AG20443 (cell line): ENCODE data around the gene PAWR.
A peak's percentile ranks its signal among the peaks of the same experiment; 100 is the strongest.
"Not testable (repeated sequence)": the region's sequence is repeated elsewhere in the genome, so short reads cannot be mapped to it uniquely, and the experiment has no call there.

Experiments used
- DNase-seq: peaks from one replicate; pipeline ENCODE4 v3.0.0; 2012; ENCODE audit warnings: low spot score, mixed read lengths

PAWR gene

DNA sequence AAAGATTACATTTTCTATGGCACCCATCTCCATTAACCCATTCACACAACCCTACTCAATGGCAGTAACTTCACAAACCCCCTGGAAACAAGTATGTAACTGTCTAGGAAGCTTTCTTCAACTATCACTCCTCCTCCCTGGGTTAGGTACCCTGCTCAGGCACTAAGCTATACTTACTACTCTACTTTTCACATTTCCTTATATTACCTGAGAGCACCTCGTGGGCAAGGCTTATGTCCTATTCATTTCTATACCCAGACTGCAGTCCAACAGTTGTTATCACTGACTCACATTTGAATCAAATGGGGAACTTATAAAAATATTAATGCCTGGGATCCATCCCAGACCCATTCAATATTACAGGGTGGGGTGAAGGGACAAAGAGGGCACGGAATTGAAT lies 4.6 kb downstream of the PAWR start:
- no peak for DNase-seq

DNA sequence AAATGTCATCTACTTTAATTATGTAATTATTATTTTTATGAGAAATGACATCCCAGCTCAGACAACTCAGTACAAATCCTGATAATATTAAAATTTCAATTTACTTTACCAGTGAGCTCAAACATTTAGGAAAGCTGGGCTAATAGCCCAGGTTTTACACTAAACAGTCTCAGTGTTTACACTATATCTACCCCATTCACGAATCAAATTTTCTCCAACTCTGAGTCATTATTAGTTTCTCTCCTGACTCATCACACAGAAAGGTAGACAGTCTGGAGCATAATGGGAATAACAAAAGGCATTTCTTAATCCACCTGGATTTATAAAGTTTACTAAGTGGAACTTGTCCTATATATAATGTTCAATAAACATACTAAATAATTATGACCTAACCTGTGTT lies 5.7 kb downstream of the PAWR start:
- DNase-seq, result peak; percentile 13

DNA sequence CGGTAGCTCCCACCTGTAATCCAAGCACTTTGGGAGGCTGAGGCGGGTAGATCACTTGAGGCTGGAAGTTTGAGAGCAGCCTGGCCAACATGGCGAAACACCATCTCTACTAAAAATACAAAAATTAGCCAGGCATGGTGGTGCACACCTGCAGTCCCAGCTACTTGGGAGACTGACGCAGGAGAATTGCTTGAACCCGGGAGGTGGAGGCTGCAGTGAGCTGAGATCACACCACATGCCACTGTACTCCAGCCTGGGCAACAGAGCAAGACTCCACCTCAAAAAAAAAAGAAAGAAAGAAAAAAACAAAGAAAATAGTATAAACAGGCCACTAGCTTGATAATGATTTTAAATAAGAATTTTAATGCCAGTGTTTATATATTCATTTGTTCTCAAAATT lies 6.4 kb downstream of the PAWR start:
- DNase-seq, result not testable (repeated sequence)

DNA sequence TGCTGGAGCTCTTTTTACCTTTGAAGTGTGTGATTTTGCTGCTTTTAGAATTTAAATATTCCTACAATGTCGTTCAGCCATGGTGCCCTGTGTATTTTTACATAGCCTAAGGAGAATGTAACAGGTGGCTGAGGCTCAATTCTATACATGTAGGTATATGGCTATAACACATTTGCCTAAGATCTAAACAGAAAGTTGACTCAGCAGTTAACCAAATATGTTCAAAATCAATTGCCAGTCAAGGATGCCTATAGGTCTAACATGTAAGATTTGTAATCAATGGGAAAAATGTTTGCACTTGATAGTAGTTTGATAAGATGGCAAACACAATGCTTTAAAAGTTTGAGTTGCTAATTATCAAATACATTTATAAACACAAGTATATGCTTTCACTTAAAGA lies 8.2 kb downstream of the PAWR start:
- no peak for DNase-seq

DNA sequence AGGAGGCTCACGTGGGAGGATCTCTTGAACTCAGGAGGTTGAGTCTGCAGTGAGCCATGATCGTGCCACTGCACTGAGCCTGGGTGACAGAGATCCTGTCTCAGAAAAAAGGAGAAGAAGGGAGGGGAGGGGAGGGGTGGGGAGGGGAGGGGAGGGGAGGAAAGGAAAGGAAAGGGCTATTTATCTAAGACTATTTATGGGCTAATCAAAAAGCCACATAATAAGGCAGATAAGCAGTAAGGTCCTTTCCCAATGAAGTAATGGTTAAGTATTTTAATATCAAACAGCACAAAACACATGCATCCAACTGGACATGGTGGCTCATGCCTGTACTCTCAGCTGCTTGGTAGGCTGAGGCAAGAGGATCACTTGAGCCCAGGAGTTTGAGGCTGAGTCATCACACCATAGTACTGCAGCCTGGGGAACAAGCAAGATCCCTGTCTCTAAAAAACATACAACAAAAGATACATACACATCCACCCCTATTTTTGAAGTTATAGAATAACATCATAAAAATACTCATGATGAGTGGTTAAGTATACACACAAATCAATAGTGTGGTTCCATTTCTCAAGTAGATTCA lies 9.7 kb downstream of the PAWR start:
- DNase-seq, result peak; percentile 9

DNA sequence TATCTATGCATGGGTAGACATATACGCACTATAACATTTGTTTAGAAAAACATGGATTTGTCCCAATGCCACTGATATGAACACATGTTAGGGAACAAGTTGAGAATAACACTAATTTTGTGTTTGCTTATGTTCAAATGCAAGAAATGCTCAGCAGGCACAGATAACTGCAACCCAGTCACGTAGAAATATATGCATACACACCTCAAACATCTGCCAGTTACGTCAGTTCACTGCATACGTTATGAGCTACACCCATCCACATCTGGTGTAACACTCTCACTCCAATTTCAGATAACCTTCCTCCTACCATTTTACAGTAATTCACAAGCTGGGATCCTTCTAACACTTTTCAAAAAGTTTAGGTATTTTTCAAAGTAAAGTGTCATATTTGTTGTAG lies 10.7 kb downstream of the PAWR start:
- no peak for DNase-seq

DNA sequence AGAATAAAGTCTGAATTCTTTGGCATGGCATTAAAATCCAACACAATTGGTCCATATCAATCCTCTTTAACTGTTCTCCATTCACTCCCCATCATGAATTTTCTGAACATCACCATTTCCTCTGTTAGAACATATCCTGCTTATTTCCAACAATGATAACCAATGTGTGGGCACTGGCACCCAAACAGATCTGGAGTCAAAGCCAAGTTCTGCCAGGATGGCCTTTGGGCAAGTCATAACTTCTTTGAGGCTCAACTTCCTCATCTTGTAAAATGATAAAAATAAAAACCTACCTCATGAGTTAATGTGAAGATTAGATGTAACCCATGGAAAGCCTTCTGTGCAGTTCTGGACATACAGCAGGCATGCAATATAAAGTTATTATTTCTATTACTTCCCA lies 12.5 kb downstream of the PAWR start:
- no peak for DNase-seq

DNA sequence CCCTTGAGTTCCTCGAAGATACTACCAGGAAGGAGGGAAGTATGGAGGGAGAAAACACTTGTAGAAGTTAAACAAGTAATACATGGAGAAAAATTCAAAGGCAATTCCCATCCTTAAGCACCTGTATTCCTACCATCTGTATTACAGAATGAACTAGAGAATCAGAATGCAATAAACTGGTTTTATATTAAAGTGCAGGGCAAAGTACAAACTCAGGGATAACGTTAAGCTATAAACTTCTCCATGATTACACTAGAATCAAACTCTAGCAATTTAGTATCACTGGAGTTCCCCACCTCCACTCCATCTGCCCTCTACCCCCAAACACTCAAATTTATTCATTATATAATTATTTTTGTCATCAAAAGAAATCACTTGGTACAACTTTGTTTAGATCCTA lies 13.1 kb downstream of the PAWR start:
- DNase-seq, result no peak

DNA sequence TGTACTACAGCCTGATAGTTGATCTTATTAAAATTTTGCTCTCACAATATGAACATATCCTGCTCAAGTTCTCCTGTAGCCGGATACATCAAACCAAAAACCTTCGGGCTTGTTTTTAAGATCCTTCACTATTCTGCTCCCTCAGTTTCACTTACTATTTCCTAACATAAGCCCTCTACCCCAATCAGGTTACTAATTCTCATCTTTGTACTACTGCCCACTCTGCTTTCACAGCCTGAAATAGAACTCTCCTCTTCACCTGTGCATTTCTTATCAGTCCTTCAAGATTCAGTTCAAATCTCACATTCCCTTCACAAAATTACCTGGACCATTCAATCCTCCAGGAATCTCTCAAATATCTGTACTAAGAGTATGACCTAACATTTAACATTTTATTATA lies 14.2 kb downstream of the PAWR start:
- no peak for DNase-seq

DNA sequence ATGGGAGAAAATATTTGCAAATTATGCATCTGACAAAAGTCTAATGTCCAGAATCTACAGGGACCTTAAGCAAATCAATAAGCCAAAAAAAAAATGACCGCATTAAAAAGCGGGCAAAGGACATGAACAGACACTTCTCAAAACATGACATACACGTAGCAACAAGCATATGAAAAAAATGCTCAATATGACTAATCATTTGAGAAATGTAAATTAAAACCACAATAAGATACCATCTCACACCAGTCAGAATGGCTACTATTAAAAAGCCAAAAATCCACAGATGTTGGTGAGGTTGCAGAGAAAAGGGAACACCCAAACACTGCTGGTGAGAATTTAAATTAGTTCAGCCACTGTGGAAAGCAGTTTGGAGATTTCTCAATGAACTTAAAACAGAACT lies 16.1 kb downstream of the PAWR start:
- peak; percentile 14 for DNase-seq

DNA sequence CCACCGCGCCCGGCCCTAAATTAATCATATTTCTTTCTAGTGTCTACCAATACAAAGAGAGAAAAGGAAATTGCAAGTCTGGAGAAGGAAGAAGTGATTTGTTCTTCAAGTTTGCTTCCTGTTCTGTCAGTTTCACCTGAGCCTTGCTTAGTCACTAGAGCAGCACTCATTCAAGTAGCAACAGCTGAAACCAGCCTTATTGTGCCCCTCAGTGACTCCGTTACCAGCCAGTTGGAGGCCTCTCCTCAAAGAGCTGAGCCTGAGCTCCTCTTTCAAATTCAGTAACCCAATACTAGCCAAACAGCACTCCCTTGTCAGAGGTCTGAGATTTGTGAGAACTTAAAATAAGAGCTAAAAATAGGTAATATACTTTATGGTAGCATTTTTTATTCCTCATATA lies 17.4 kb downstream of the PAWR start:
- DNase-seq, result no peak

DNA sequence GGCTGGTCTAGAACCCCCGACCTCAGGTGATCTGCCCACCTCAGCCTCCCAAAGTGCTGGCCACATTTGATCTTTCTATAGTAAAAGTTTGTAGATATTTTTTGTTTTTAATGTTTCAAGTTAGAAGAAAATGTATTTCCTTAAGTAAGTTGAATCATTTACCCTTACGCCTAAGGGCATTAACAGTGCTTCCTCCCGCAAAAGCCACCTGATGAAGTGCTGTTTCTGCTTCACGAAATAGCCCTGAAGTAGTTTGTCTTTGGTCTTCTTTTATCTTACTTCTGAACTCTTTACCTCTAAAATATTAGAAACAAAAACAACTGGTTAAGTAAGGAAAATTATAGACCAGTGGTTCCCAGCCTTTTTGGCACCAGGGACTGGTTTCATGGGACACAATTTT lies 22.7 kb downstream of the PAWR start:
- DNase-seq, result no peak

DNA sequence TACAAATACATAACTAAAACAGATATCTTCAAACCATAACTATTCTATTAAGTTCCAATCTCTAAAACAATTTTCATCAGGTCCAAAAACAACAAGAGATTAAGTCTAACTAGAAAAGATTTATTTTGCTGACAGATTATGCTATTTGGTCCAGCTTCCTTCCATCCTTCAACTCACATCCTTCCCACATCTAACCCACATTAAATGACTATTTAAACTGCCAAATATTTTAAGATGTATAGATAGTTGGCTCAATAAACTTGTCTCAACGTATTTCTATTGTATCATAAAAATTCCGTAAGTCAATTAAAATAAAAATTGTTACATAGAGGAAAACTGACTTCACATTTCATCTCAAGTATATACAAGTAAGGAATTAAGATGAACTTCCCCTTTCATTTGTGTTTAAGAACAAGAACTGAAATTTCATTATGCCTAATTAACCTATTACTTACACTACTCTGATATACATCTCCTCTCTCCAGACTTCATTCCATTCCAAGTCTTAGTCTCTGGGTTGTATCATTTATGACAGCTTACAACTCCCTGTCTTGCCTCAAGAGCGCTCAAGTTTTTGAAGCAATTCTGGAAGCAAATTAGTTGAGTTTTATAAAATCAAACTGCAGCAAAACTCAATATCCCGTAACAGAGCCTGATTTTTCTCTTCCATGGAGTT lies 25.4 kb downstream of the PAWR start:
- DNase-seq, result no peak

DNA sequence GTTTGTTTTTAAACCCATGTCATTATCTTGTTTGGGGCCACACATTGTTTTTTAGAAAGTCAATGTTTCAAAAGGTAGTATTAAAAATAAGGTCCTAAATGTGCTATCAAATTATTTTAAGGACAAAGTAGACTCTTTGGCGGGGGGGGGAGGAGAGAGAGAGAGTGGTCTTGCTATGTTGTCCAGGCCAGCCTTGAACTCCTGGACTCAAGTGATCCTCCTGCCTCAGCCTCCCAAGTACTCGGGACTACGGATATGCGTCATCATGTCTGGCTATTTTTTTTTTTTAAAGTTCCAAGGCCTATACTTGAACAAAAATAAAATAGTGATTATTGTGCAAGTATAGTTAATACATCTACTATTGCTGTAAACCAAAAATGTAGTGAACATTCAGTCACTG lies 26.2 kb downstream of the PAWR start:
- no peak for DNase-seq

DNA sequence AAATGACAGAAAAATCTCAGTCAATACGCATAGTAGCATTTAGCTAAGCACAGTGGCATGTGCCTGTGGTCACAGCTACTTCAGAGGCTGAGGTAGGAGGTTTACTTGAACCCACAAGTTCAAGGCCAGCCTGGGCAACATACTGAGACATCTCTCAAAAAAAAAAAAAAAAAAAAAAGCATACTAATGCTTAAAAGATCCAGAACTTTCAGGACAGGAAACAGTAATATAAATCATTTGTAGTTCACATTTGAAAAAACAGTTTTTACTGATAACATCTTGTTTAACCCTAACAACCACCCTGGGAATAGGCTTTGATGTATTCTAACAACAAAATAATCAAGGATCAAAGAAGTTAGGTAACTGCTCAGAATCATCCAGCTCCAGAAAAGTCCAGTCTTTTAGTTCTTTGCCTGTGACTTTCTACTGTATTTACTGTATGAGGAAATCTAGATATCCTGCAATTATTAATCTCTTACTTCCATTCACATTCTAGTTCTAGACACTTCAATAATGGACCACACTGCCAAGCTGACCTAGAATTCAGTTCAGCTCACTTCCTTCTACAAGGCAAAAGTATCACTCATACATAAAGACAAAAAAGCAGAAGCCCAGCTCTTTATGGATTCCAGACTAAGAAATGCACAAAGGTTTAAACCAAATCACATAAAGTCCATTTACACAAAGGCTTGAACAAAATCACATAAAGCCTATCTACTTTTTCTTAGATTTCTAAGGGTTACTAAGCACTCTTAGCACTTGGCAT lies 28.5 kb downstream of the PAWR start:
- no peak for DNase-seq

DNA sequence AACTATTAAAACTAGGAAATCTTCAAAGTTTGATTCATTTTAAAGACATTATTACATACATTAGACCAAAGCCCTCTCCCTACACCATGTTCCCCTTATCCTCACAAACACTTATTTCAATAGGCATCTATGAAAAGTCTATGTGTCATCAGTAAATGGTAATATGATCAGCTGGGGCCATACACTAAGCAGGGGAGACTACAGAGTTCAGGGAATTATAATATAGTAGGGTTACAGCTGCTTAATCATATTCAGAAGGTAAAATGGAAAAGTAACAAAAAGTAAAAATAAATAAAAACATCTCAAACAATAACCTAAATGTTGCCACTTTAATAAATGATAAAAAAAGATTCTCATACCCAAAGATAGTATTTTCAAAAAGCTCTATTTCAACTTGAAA lies 29.1 kb downstream of the PAWR start:
- DNase-seq, result no peak

DNA sequence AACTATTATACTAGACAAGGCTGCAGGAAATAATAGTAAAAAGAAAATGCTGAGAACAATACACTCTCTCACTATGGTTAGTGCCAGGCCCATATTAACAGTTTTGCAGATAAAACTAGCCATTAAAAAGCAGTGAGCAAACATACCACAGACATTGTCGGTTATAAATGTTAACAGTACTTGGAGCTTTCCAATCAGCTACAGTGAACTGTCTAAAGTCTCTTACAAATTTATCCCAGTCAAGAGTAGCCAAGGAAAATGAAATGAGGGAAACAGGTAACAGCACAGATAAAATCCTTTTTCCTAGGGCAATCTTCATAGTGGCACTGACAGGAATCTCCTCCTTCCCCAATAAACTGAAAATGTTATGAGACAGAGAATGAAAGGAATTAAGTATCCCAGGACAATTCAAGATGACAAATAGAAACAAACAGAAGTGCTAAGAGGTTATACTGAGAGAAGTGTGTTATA lies 30.8 kb downstream of the PAWR start:
- DNase-seq, result peak; percentile 7

DNA sequence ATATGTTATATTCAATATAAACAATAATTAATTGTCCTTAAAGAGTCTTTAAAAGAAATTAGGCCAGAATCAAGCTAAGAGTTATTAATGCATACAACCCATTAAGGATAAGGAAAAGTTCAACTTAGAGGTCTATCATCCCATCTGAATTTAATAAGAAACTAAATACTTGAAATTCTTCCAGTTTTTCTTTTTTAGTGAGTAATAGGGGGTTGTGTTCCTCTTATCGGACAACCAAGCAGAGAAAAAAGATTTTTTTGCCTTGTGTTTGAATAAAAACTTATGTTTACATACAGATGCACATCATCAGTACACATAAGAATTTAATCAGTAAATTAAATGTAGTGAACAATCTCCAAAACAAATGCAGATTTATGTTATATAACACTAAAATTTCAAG lies 32.5 kb downstream of the PAWR start:
- DNase-seq, result peak; percentile 51

DNA sequence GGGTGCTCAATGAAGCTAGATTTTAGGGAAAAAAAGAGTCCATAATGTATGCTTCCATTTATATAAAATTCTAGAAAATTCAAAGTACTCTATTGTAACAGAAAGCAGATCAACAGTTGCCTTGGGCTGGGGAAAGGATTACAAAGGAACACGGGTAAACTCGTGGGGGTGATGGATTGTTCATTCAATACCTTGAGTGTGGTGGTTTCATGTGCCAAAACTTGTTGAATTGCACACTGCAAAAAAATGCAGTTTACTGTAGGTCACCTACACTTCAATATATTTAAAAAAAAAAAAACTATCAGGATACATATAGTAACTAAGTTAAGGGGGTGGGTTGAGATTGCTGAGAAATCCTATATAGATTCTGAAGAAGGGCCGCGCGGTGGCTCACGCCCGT lies 33.6 kb downstream of the PAWR start:
- no peak for DNase-seq

DNA sequence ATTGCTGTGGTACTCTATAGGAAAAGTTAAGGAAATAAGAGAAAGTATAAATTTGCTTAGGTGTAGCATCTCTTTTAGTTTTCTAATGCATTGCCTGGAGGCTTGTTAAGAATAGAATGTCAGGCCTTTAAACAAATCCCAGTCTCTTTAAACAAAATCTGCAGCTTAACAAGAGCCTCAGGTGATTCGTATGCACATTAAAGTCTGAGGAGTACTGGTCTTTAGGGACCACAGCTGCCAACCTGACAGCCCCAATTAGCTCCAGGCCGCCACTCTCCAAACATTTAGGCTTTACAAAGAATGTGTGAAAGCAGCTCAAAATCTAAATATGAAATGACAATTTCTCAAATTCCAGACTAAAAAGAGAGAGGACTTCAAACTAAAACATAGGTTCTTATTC lies 35.7 kb downstream of the PAWR start:
- no peak for DNase-seq

DNA sequence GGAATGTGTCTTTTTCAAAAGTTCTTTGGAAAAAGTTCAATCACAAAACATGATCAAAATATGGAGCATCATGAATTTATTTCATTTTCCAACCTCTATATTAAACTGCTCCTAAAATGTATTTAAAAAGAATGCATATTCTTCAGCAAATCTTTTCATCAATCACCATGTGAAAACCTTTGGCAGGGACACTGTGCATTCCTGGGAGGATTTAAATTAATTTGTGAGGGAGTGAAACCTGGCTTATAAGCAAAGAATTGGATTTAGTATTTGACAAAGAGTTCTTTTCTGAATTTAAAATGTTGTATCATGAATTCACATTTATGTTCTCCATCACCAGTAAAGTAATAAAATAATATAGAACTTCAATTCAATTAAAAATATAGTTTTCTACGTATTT lies 38.2 kb downstream of the PAWR start:
- DNase-seq, result no peak

DNA sequence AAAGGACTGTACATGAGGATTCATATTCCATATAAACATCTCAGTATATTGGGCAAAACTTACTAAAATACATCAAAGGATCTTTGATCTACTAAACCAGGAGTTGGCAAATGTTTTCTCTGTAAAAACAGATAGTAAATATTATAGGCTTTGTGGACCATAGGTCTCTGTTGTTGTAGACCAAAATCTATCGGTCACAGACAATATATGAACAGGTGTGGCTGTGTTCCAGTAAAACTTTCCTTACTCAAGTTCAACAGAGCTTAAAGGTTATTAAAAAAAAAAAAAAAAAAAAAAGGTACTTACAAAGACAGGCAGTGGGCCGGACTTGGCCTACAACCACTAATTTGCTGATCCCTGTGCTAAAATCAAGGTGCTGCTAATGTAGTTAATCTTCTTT lies 40.3 kb downstream of the PAWR start:
- no peak for DNase-seq

DNA sequence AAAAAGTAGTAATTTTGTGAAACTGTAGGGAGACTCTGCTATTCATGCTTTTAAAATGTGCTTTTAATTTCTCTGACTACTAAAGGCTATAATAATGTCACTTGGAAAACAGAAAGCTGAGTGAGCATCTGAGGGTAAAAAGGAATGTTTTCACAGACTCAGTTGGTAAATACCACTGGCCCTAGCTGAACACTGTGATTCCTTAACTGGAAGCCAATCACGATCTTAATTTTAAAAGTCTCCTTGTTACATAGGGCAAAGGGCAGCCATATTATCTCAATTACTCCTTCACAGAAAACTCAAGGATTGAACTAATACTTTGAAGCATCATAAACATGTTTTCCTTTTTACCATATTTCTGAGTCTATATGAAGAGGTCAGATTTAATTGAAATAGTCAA lies 41.9 kb downstream of the PAWR start:
- peak; percentile 24 for DNase-seq

DNA sequence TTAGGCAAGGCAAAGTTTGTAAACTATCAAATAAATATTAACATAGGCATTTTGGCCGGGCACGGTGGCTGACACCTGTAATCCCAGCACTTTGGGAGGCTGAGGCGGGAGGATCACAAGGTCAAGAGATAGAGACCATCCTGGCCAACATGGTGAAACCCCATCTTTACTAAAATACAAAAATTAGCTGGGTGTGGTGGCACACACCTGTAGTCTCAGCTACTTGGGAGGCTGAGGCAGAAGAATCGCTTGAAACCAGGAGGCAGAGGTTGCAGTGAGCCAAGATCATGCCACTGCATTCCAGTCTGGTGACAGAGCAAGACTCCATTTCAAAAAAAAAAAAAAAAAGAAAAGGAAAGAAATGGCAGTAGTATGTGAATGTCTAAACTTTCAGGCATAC lies 43.9 kb downstream of the PAWR start:
- not testable (repeated sequence) for DNase-seq
